Measurements from ENCODE around the gene ATP6V0C.
A peak's percentile ranks its signal among the peaks of the same experiment; 100 is the strongest.

ATP6V0C gene

DNA sequence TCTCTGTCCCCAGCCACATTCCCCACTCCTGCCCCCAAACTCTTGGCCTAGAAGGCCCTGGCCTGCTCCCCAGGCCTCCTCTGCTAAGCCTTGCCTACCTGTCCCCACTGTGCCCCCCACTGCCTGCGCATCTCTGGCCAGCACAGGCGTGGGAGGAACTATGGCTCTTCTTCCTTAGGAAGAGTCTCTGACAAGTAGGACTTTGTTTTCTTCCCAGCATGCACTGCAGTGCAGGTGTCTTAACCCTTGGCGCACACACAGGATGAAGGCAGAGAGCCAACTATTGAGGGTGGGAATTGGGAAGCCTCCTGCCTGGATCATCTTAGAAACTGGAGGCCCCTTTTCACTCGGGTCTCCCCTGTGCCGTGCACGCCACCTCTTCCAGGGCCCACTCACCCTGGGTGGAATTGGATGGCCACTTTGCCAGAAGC lies 10.1 kb downstream of the ATP6V0C start:
- no peak overlapping the region; the same call in 1 of the 2 replicates for H3K27ac ChIP-seq
- no peak for TF ChIP-seq CTCF (conservative IDR thresholded peaks at IDR 0.05)

DNA sequence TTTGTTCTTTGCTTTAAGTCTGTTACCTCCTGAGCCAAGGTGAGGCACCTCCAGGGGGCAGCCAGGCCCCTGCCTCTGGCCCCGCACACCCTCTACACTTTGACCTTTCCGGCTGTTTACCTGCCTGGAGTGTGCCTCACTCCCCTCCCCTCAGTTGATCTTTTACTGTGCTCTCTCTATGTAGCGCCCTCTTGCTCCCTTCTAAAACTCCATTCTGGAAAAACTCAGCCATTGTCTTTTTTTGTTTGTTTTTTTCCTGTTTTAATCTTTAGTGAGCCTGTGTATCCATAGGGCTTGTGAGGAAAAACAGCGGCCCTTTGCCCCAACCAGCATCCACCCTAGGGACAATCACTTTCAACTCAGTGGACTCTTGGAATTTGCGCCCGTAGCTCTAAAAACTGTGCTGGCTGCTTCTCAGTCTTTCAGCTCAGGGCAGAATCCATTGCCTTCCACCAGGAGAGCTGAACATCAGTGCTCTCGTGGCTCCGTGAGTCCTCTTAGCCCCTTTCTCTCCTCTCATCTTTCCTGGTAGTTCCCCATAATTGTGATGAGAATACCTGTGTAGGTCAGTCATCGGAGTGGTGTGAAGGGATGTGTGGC lies 10.7 kb downstream of the ATP6V0C start:
- no peak for TF ChIP-seq CTCF (conservative IDR thresholded peaks at IDR 0.05)
- peak overlapping the region; percentile 19; the same call in 1 of the 2 replicates for H3K27ac ChIP-seq

DNA sequence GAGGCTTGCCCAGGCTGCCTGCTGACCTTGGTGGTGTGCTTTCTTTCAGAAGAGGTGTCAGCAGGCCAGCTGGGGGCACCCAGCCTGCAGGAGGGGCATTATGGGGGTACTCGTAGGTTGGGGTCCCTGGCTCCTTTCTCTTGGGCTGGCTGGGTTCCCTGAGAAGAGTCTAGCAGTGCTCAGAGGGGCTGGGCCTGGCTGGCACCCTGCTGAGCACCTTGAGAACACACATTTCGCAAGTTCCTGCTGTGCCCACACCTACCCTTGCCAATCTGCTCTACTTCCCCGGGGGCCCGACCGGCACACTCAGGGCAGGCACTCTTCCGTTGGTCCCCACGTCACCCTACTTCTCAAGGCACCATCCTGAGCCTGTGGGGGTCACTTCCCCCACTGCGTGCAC lies 12.4 kb downstream of the ATP6V0C start:
- H3K27ac ChIP-seq: no peak overlapping the region
- no peak for TF ChIP-seq CTCF (conservative IDR thresholded peaks at IDR 0.05)

DNA sequence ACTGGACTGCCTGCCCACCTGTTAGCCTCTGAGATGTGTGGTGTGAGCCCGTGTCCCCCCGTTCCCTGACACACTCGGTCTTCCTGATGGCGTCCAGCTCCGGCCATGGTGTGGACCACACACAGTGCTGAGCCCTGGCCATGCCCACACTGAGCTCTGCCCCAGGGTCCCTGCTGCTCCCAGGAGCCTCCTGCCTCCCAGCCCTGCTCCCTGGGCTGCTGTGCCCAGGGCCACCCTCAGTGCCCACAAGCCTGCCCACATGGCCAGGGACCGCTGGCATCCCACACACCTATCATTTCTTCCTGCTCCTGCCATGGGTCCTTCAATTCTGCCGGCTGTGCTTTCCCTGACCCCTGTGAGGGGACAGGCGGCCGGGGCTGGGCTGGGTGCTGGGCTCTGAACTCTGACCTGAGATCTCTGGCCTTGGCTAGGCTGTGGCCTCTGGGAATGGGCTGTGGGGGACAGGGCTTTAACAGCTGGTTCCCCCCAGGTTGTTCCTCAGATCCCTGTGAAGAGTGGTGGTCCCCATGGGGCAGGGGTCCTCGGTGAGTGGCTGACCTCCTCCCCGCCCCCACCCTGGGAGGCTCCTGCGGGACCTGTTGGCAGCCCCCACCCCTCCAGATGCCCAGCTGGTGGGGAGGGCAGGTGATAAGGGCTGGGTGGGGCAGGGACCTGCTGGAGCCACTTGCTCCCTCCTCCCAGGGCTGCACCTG lies 13.5 kb downstream of the ATP6V0C start:
- H3K27ac ChIP-seq: no peak overlapping the region
- TF ChIP-seq CTCF (conservative IDR thresholded peaks at IDR 0.05): no peak

GRCh38 chr16:2527784-2528100 lies 14.0 kb downstream of the ATP6V0C start:
- no peak overlapping the region for H3K27ac ChIP-seq
- TF ChIP-seq CTCF (conservative IDR thresholded peaks at IDR 0.05): no peak

DNA sequence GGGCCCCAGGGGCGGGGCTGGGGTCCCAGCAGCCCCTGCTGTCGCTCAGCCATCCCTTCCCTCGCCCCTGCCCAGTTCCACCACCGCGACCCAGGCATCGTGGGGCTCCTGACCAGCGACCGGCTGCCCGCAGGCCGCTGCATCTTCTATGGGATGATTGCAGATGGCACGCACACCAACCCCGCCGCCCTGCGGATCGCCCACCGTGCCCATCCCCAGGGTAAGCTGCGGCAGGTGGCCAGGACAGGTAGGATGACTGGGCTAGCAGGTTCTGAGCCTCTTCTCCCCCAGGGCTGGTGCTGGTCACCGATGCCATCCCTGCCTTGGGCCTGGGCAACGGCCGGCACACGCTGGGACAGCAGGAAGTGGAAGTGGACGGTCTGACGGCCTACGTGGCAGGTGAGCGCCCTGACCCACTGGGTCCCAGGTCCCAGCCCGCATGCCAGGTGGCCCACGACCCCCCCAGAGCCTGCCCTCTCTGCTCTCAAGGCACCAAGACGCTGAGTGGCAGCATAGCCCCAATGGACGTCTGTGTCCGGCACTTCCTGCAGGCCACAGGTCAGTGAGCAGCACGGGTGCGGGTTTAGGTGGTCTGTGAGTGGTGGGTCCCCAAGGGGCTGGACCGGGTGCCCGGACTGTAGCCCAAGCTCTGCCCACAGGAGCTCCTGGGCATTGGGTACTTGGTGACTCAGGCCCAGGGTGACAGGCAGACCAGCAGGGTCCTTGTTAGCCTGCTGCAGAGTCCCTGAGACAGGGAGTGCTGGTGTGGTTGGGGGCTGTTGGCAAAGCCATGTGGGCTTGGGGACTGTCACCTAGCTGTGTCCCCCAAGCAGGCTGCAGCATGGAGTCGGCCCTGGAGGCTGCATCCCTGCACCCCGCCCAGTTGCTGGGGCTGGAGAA lies 14.7 kb downstream of the ATP6V0C start:
- H3K27ac ChIP-seq: no peak overlapping the region
- no peak for TF ChIP-seq CTCF (conservative IDR thresholded peaks at IDR 0.05)
